Kidney (tissue), 14 donors: ENCODE results near the gene GNB1L. TPM values are rescaled to one million over a fixed set of nuclear protein-coding genes. Genes with fewer than 3 reads are reported as not detected.

Source experiments
- DNase-seq, 5 donors: peaks; one replicate each; pipeline ENCODE4 v3.0.0-alpha.2; 2013 to 2020
- FAIRE-seq: peaks from 2 replicates; lab custom pipeline; 2012; peaks lifted over from hg19 to GRCh38; lab: Jason Lieb, UNC
- H3K27ac ChIP-seq, 2 donors: one replicate each; pipeline ENCODE4 v1.7.0; 2013; ENCODE audit warnings: low read depth in 2 of 2, low read length in 2 of 2, inconsistent platforms in 1 of 2
- H3K27me3 ChIP-seq: one replicate; pipeline ENCODE4 v1.7.1; 2013; ENCODE audit warnings: low read length, inconsistent platforms; ENCODE audit not compliant: control insufficient read depth, insufficient read depth
- H3K36me3 ChIP-seq, 3 donors: one replicate each; pipeline versions ENCODE4 v1.7.0 to v1.7.1; 2013; ENCODE audit warnings: low read length in 3 of 3, control low read depth in 1 of 3, inconsistent platforms in 1 of 3; ENCODE audit not compliant: insufficient read depth in 3 of 3, control insufficient read depth in 2 of 3
- H3K4me1 ChIP-seq, 3 donors: one replicate each; pipeline versions ENCODE4 v1.7.0 to v1.7.1; 2013; ENCODE audit warnings: low read length in 3 of 3, inconsistent platforms in 1 of 3, low read depth in 1 of 3; ENCODE audit not compliant: control insufficient read depth in 2 of 3, insufficient read depth in 2 of 3
- H3K4me3 ChIP-seq, 3 donors: one replicate each; pipeline versions ENCODE4 v1.7.0 to v1.8.1; 2013; ENCODE audit warnings: low read length in 3 of 3, control low read depth in 1 of 3, inconsistent platforms in 1 of 3
- H3K9ac ChIP-seq, 3 donors: one replicate each; pipeline versions ENCODE4 v1.7.0 to v1.7.1; 2013; ENCODE audit warnings: low read length in 3 of 3, control low read depth in 1 of 3, inconsistent platforms in 1 of 3
- H3K9me3 ChIP-seq, 3 donors: one replicate each; pipeline versions ENCODE4 v1.7.0 to v1.7.1; 2013; ENCODE audit warnings: low read length in 3 of 3, control low read depth in 1 of 3, inconsistent platforms in 1 of 3; ENCODE audit not compliant: control insufficient read depth in 2 of 3, insufficient read depth in 1 of 3
- CTCF ChIP-seq: IDR thresholded peaks from 3 replicates; pipeline ENCODE4 v1.5.1; 2012; ENCODE audit warnings: mild to moderate bottlenecking, moderate library complexity, borderline replicate concordance; ENCODE audit not compliant: insufficient read depth; ENCODE audit errors: extremely low read depth
- intact Hi-C: fragments of 100-400 bp; cut with DNase I; formaldehyde crosslinking; loops from one replicate; pipeline ENCODE4 v1.11.1; 2022
- polyA plus RNA-seq: library from polyadenylated mRNA; stranded (reverse); fragments of 350-450 nt; fragmentation: Illumina TruSeq; extraction: RNeasy Lipid Tissue Mini Kit (QIAGEN cat#74804); gene quantifications from one replicate; pipeline ENCODE4 v1.2.3, GENCODE V29; 2014; ENCODE audit warnings: low read depth, low replicate concordance; ENCODE audit not compliant: insufficient read depth
- total RNA-seq: library from RNA; stranded (reverse); fragmentation: NEBNext Ultra II Directional; extraction: Animal tissue kit (Norgen Biotek cat#: 25700); gene quantifications from one replicate; pipeline ENCODE4 v1.2.1, GENCODE V29; 2021
- donor health status: control.
- donor health status: control.
- donor health status: control.
- donor health status: control.
- donor health status: control.
- donor health status: DM: yes; HTN: yes; CAD: no.
- donor health status: Normal renal cell carcinoma (clear cell type).

Gene GNB1L
- total and polyA plus RNA-seq, 2 donors from 2014 or later, result 4.0 to 4.4 TPM

- DNase-seq, result peak in 3 of 5 donors; percentile 7 to 66 (median 33)
- Histone ChIP-seq H3K4me1 (no peaks in the 10 kb centered on the region), H3K9ac (no peak overlapping the region), H3K4me3 (no peak overlapping the region), H3K27me3 (no peaks in the 10 kb centered on the region), H3K27ac (no peak overlapping the region), H3K36me3 (no peaks in the 10 kb centered on the region), H3K9me3 (no peaks in the 10 kb centered on the region)
- intact Hi-C loops, result no loop called here
- FAIRE-seq, result no peak
- TF ChIP-seq CTCF, result no peak
These were observed 42.6 kb downstream of the GNB1L start for GRCh38 chr22:19811811-19812771.

- intact Hi-C loops, result no loop called here
- Histone ChIP-seq H3K27me3 (no peaks in the 10 kb centered on the region), H3K9ac (no peak overlapping the region), H3K27ac (no peak overlapping the region), H3K4me3 (no peak overlapping the region), H3K9me3 (no peaks in the 10 kb centered on the region), H3K4me1 (no peaks in the 10 kb centered on the region), H3K36me3 (no peaks in the 10 kb centered on the region)
- DNase-seq (peak in 2 of 5 donors; percentile 35 to 69), FAIRE-seq (no peak)
- TF ChIP-seq CTCF, result no peak
These were observed 43.5 kb downstream of the GNB1L start for GRCh38 chr22:19811211-19811621.

GRCh38 chr22:19810381-19811201 lies 44.1 kb downstream of the GNB1L start:
- TF ChIP-seq CTCF, result no peak
- Histone ChIP-seq H3K27me3 (no peaks in the 10 kb centered on the region), H3K9me3 (no peaks in the 10 kb centered on the region), H3K4me1 (no peaks in the 10 kb centered on the region), H3K36me3 (no peaks in the 10 kb centered on the region), H3K27ac (no peak overlapping the region), H3K9ac (no peak overlapping the region), H3K4me3 (no peak overlapping the region)
- DNase-seq, result peak; percentile 26 to 76 (median 36)
- FAIRE-seq, result no peak
- intact Hi-C loops, result no loop called here
